HL-60 (cell line): ENCODE results near the gene CRMP1.

ENCODE experiments used
- CTCF ChIP-seq: IDR thresholded peaks from one replicate; pipeline ENCODE4 v1.5.1; 2011; ENCODE audit warnings: low read length, control low read depth, inconsistent platforms; ENCODE audit not compliant: insufficient read depth
- GABPA ChIP-seq: IDR thresholded peaks from 2 replicates; pipeline ENCODE4 v1.6.1; 2012; ENCODE audit warnings: low read depth
- POLR2AphosphoS5 ChIP-seq: IDR thresholded peaks from 2 replicates; pipeline ENCODE4 v1.6.1; 2012; ENCODE audit warnings: low read depth
- SPI1 ChIP-seq: IDR thresholded peaks from 2 replicates; pipeline ENCODE4 v1.6.1; 2012; ENCODE audit warnings: low read depth, mild to moderate bottlenecking, borderline replicate concordance

DNA sequence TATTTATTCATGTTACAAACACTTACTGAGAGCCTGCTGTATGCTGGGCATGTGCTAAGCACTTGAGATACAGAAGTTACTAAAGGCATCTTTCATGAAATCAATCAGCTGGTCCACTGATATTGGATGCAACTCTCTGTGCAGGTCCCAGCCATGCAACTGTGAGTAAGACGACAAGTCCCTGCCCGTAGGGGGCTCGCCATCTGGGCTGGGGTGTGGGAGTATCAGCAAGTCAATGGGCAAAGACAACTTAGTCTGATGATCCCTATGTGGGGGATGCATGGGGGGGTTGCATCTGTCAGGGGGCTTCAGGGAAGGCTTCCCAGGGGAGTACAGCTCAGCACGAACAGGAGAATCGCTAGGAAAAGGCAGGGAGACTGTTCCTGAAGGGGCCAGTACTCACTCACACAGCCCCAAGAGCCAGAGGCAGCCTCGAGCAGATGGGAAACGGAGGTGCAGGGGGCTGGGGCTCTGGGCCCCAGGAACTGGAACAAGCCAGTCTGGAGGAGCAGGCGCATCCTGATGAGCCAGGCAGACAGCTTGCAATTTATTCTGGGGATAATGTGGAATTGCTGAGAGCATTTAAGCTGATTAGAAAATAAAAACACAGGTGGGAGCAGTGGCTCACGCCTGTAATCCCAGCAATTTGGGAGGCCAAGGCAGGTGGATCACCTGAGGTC is 40.2 kb downstream of the CRMP1 start:
- no peak for TF ChIP-seq CTCF
- TF ChIP-seq SPI1: no peak
- no peak for TF ChIP-seq GABPA
- TF ChIP-seq POLR2AphosphoS5: no peak
